DND-41 (cell line): ENCODE results near the gene HOXA5.

Experiments used
- ATAC-seq: fragments of 200-7000 bp; cut with Tn5 transposase; 3 replicates; pipeline ENCODE4 v1.9.1; 2021; ENCODE audit warnings: low read depth; ENCODE audit not compliant: insufficient read depth
- DNase-seq: peaks from one replicate; pipeline ENCODE4 v3.0.0-alpha.2; 2020
- H2AFZ ChIP-seq: 2 replicates; pipeline ENCODE4 v1.6.0; 2012; ENCODE audit warnings: low read depth, low read length
- H3K27ac ChIP-seq: 2 replicates; pipeline ENCODE4 v1.5.1; 2012; ENCODE audit warnings: low read length, inconsistent platforms
- H3K27me3 ChIP-seq: fragments of 200-600 bp; sonication (generic); 2 replicates; pipeline ENCODE4 v1.6.0; 2012; ENCODE audit warnings: low read length, mild to moderate bottlenecking, inconsistent platforms; ENCODE audit not compliant: insufficient read depth, poor library complexity
- H3K36me3 ChIP-seq: 2 replicates; pipeline ENCODE4 v1.5.1; 2012; ENCODE audit warnings: low read length, inconsistent platforms; ENCODE audit not compliant: insufficient read depth
- H3K4me1 ChIP-seq: 2 replicates; pipeline ENCODE4 v1.5.1; 2012; ENCODE audit warnings: mild to moderate bottlenecking, low read length; ENCODE audit not compliant: insufficient read depth
- H3K4me2 ChIP-seq: 2 replicates; pipeline ENCODE4 v1.6.0; 2012; ENCODE audit warnings: mild to moderate bottlenecking, moderate library complexity, low read length, inconsistent platforms; ENCODE audit not compliant: insufficient read depth
- H3K4me3 ChIP-seq, 2 experiments: fragments of 200-600 bp in 1 of 2; shearing (Covaris generic) in 1 of 2; 2 replicates each; pipeline ENCODE4 v1.5.1; 2012 to 2016; ENCODE audit warnings: inconsistent platforms in 2 of 2, low read length in 2 of 2, mild to moderate bottlenecking in 2 of 2, low read depth in 1 of 2, moderate library complexity in 1 of 2
- H3K79me2 ChIP-seq: 2 replicates; pipeline ENCODE4 v1.6.0; 2012; ENCODE audit warnings: low read length, inconsistent platforms; ENCODE audit not compliant: insufficient read depth
- H3K9ac ChIP-seq: 2 replicates; pipeline ENCODE4 v1.6.0; 2012; ENCODE audit warnings: low read depth, mild to moderate bottlenecking, inconsistent platforms, low read length, moderate library complexity
- H3K9me3 ChIP-seq: 2 replicates; pipeline ENCODE4 v1.5.1; 2012; ENCODE audit warnings: low read length, moderate library complexity, mild to moderate bottlenecking, inconsistent platforms; ENCODE audit not compliant: insufficient read depth, severe bottlenecking
- H4K20me1 ChIP-seq: 2 replicates; pipeline ENCODE4 v1.6.0; 2012; ENCODE audit warnings: low read length; ENCODE audit not compliant: insufficient read depth
- CTCF ChIP-seq: IDR thresholded peaks from 2 replicates; pipeline ENCODE4 v1.5.1; 2012; ENCODE audit warnings: borderline replicate concordance, low read length, moderate library complexity, mild to moderate bottlenecking; ENCODE audit not compliant: poor library complexity, severe bottlenecking; ENCODE audit errors: extremely low read depth
- EZH2 ChIP-seq: IDR thresholded peaks from 3 replicates; pipeline ENCODE4 v1.6.1; 2012; ENCODE audit warnings: borderline replicate concordance, low read depth, mild to moderate bottlenecking, moderate library complexity, low read length, inconsistent platforms; ENCODE audit not compliant: severe bottlenecking

Gene HOXA5

GRCh38 chr7:27141923-27142579 is 1.4 kb downstream of the HOXA5 start:
- Histone ChIP-seq H2AFZ (no peak overlapping the region), H4K20me1 (no peaks in the 10 kb centered on the region), H3K4me3 (no peak overlapping the region), H3K9ac (no peak overlapping the region), H3K9me3 (no peaks in the 10 kb centered on the region), H3K27me3 (peaks cover 1% of the 10 kb centered on the region), H3K27ac (no peak overlapping the region), H3K4me1 (no peaks in the 10 kb centered on the region), H3K79me2 (no peaks in the 10 kb centered on the region), H3K36me3 (peaks cover 13% of the 10 kb centered on the region), H3K4me2 (no peak overlapping the region)
- ATAC-seq: no peak
- no peak for TF ChIP-seq CTCF
- TF ChIP-seq EZH2: no peak
- no peak for DNase-seq

GRCh38 chr7:27141137-27141922 is 2.2 kb downstream of the HOXA5 start:
- no peak for ATAC-seq
- peaks cover 5% of the 10 kb centered on the region for H3K27me3 ChIP-seq
- H3K79me2 ChIP-seq: no peaks in the 10 kb centered on the region
- no peak overlapping the region for H3K4me2 ChIP-seq
- no peak overlapping the region for H3K9ac ChIP-seq
- H4K20me1 ChIP-seq: no peaks in the 10 kb centered on the region
- H3K9me3 ChIP-seq: no peaks in the 10 kb centered on the region
- H3K4me1 ChIP-seq: no peaks in the 10 kb centered on the region
- H3K27ac ChIP-seq: no peak overlapping the region
- no peak overlapping the region for H2AFZ ChIP-seq
- H3K36me3 ChIP-seq: peaks cover 8% of the 10 kb centered on the region
- DNase-seq: no peak
- no peak overlapping the region for H3K4me3 ChIP-seq
- TF ChIP-seq CTCF (no peak), EZH2 (no peak)

- DNase-seq: no peak
- H3K4me1 ChIP-seq: no peaks in the 10 kb centered on the region
- no peak overlapping the region for H3K9ac ChIP-seq
- no peaks in the 10 kb centered on the region for H3K9me3 ChIP-seq
- H3K4me2 ChIP-seq: no peak overlapping the region
- ATAC-seq: no peak
- no peak overlapping the region for H2AFZ ChIP-seq
- H3K79me2 ChIP-seq: no peaks in the 10 kb centered on the region
- peaks cover 5% of the 10 kb centered on the region for H3K27me3 ChIP-seq
- no peaks in the 10 kb centered on the region for H4K20me1 ChIP-seq
- H3K4me3 ChIP-seq: no peak overlapping the region
- TF ChIP-seq CTCF: no peak
- TF ChIP-seq EZH2: no peak
- H3K36me3 ChIP-seq: peaks cover 3% of the 10 kb centered on the region
- H3K27ac ChIP-seq: no peak overlapping the region
These were observed 3.2 kb downstream of the HOXA5 start for GRCh38 chr7:27140126-27140857.
